ENCODE results near the gene C19orf12. TPM values are rescaled to one million over a fixed set of nuclear protein-coding genes. Genes with fewer than 3 reads are reported as not detected.

C19orf12 gene
- polyA plus RNA-seq, 1 experiment, result 33.9 TPM

- Histone ChIP-seq H3K4me3 (ENCODE audit: low read depth, low read length) (no peak overlapping the region), H3K27me3 (ENCODE audit: control insufficient read depth, insufficient read depth, low read length) (no peaks in the 10 kb centered on the region), H3K36me3 (ENCODE audit: control insufficient read depth, insufficient read depth, low read length) (peaks cover 10% of the 10 kb centered on the region)
- no peak for DNase-seq (ENCODE audit: low read depth)
- ChIA-PET CTCF (no interaction called here), POLR2A (no interaction called here)
- TF ChIP-seq CTCF (IDR thresholded peaks at IDR 0.05; ENCODE audit: insufficient read depth, low read depth, low read length), result no peak
Observed at GRCh38 chr19:29670255-29670654, 44.8 kb downstream of the C19orf12 start.

- ChIA-PET POLR2A (no interaction called here), CTCF (interaction anchor here (1.0 to 10.1 kb wide), 3 partner anchors 17 to 59 kb away, joined by 3 to 62 read pairs (median 5); no protein-coding TSS in a partner anchor)
- H3K4me3 ChIP-seq (ENCODE audit: low read depth, low read length), result no peak overlapping the region
- no peaks in the 10 kb centered on the region for H3K27me3 ChIP-seq (ENCODE audit: control insufficient read depth, insufficient read depth, low read length)
- peak; percentile 24; the same call in 1 of the 2 replicates for TF ChIP-seq CTCF (IDR thresholded peaks at IDR 0.05; ENCODE audit: insufficient read depth, low read depth, low read length)
- H3K36me3 ChIP-seq (ENCODE audit: control insufficient read depth, insufficient read depth, low read length), result peaks cover 3% of the 10 kb centered on the region; the same call in 1 of the 2 replicates
- no peak for DNase-seq (ENCODE audit: low read depth)
Observed at GRCh38 chr19:29668746-29669609, 46.1 kb downstream of the C19orf12 start.

- Histone ChIP-seq H3K4me3 (ENCODE audit: low read depth, low read length) (no peak overlapping the region), H3K36me3 (ENCODE audit: control insufficient read depth, insufficient read depth, low read length) (no peaks in the 10 kb centered on the region; the same call in 1 of the 2 replicates), H3K27me3 (ENCODE audit: control insufficient read depth, insufficient read depth, low read length) (no peaks in the 10 kb centered on the region)
- CTCF ChIA-PET, result interaction anchor here (0.9 to 10.1 kb wide), 4 partner anchors 18 to 58 kb away, joined by 3 to 62 read pairs (median 4); no protein-coding TSS in a partner anchor
- no peak for DNase-seq (ENCODE audit: low read depth)
- POLR2A ChIA-PET, result no interaction called here
- TF ChIP-seq CTCF (IDR thresholded peaks at IDR 0.05; ENCODE audit: insufficient read depth, low read depth, low read length), result no peak
Observed at GRCh38 chr19:29667901-29668341, 47.1 kb downstream of the C19orf12 start.

GRCh38 chr19:29667387-29667783 is 47.7 kb downstream of the C19orf12 start:
- no peak for DNase-seq (ENCODE audit: low read depth)
- no peak for TF ChIP-seq CTCF (IDR thresholded peaks at IDR 0.05; ENCODE audit: insufficient read depth, low read depth, low read length)
- CTCF ChIA-PET, result interaction anchor here (0.9 to 10.1 kb wide), 5 partner anchors 12 to 61 kb away, joined by 3 to 62 read pairs (median 7); partner anchors contain the start of genes C19orf12 and POP4
- H3K36me3 ChIP-seq (ENCODE audit: control insufficient read depth, insufficient read depth, low read length), result no peaks in the 10 kb centered on the region; the same call in 1 of the 2 replicates
- POLR2A ChIA-PET, result no interaction called here
- H3K4me3 ChIP-seq (ENCODE audit: low read depth, low read length), result no peak overlapping the region
- H3K27me3 ChIP-seq (ENCODE audit: control insufficient read depth, insufficient read depth, low read length), result no peaks in the 10 kb centered on the region

All from BJ (cell line).